Ascending aorta (tissue), 2 donors: Measurements from ENCODE around the gene ZNF470. TPM values are rescaled to one million over a fixed set of nuclear protein-coding genes. Genes with fewer than 3 reads are reported as not detected.

ENCODE experiments used
- DNase-seq, 2 donors: peaks; one replicate each; pipeline ENCODE4 v3.0.0-alpha.2; 2019; ENCODE audit warnings: low spot score in 2 of 2
- H3K27ac ChIP-seq, 2 donors: fragments of 200-600 bp; sonication (generic); one replicate each; pipeline ENCODE4 v1.5.1; 2016 to 2017; ENCODE audit warnings: mild to moderate bottlenecking in 1 of 2
- H3K27me3 ChIP-seq: fragments of 200-600 bp; sonication (generic); one replicate; pipeline ENCODE4 v1.5.1; 2017
- H3K36me3 ChIP-seq, 2 donors: fragments of 200-600 bp; sonication (generic); one replicate each; pipeline ENCODE4 v1.5.1; 2016
- H3K4me1 ChIP-seq, 2 donors: fragments of 200-600 bp; sonication (generic); one replicate each; pipeline ENCODE4 v1.5.1; 2016 to 2017; ENCODE audit warnings: mild to moderate bottlenecking in 1 of 2
- H3K4me3 ChIP-seq, 2 donors: fragments of 200-600 bp; sonication (generic); one replicate each; pipeline ENCODE4 v1.5.1; 2016 to 2017; ENCODE audit warnings: mild to moderate bottlenecking in 1 of 2
- H3K9me3 ChIP-seq, 2 donors: fragments of 200-600 bp; sonication (generic); one replicate each; pipeline ENCODE4 v1.5.1; 2016
- intact Hi-C: fragments of 100-400 bp; cut with DNase I; formaldehyde crosslinking; loops from one replicate; pipeline ENCODE4 v1.15.1; 2023
- total RNA-seq: library from RNA; depleted of rRNA; stranded (reverse); fragments of >200 nt; gene quantifications from one replicate; pipeline ENCODE4 v1.1.0, GENCODE V29; 2016
- TF ChIP-seq, protein P1 (sequence below), 3 experiments: fragments of 200-600 bp in 2 of 3; fragments of 450-650 bp in 1 of 3; sonication (generic) in 2 of 3; IDR thresholded peaks; one replicate each; pipeline ENCODE4 v1.5.1; 2016 to 2019; ENCODE audit warnings: antibody characterized with exemption in 3 of 3, mild to moderate bottlenecking in 1 of 3, moderate library complexity in 1 of 3

The ZNF470 gene
- total RNA-seq, 1 donor from 2014 or later: 0.21 TPM

DNA sequence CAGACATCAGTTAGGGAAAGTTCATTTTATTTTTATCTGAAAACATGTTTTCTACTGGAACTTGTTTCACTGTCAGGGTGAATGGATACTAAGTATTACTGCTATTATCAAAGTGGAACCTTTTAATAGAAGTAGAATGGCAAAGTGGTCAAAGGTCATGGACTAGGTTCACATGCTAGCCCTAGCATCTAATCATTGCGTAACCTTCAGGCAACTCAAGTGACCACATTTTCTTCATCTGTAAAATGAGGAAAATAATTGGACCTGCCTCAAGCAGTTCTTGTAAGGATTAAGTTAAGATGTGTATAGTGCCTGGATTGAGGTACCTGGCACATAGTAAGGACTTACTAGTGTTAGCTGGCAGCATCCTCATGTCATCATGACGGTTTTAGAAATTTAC lies 23.5 kb upstream of the ZNF470 start:
- Histone ChIP-seq H3K4me3 (no peak overlapping the region), H3K27ac (no peak overlapping the region), H3K9me3 (peaks cover 66 to 93% of the 10 kb centered on the region in 2 donors), H3K36me3 (peaks cover 60 to 88% of the 10 kb centered on the region in 2 donors), H3K4me1 (peaks cover 0 to 7% of the 10 kb centered on the region in 2 donors), H3K27me3 (no peaks in the 10 kb centered on the region)
- DNase-seq: no peak
- intact Hi-C loops: no loop called here
- TF ChIP-seq, protein P1, sequence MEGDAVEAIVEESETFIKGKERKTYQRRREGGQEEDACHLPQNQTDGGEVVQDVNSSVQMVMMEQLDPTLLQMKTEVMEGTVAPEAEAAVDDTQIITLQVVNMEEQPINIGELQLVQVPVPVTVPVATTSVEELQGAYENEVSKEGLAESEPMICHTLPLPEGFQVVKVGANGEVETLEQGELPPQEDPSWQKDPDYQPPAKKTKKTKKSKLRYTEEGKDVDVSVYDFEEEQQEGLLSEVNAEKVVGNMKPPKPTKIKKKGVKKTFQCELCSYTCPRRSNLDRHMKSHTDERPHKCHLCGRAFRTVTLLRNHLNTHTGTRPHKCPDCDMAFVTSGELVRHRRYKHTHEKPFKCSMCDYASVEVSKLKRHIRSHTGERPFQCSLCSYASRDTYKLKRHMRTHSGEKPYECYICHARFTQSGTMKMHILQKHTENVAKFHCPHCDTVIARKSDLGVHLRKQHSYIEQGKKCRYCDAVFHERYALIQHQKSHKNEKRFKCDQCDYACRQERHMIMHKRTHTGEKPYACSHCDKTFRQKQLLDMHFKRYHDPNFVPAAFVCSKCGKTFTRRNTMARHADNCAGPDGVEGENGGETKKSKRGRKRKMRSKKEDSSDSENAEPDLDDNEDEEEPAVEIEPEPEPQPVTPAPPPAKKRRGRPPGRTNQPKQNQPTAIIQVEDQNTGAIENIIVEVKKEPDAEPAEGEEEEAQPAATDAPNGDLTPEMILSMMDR (IDR thresholded peaks at IDR 0.05): no peak

DNA sequence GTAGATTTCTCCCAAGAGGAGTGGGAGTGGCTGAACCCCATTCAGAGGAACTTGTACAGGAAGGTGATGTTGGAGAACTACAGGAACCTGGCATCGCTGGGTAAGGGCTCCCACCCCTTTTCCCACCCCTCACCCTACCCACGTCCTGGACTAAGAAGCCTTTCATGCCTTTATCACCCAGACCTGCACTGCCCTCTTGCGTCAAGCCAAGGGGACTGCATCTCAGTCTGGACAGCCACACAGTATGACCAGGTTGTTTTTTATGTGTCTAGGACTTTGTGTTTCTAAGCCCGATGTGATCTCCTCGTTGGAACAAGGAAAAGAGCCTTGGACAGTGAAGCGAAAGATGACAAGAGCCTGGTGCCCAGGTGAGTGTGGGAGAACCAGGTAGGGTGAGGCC lies 19.7 kb upstream of the ZNF470 start:
- Histone ChIP-seq H3K4me1 (no peaks in the 10 kb centered on the region), H3K27ac (no peak overlapping the region), H3K36me3 (peaks cover 72 to 98% of the 10 kb centered on the region in 2 donors), H3K4me3 (no peak overlapping the region), H3K27me3 (no peaks in the 10 kb centered on the region), H3K9me3 (peaks cover 85 to 97% of the 10 kb centered on the region in 2 donors)
- TF ChIP-seq, protein P1 (IDR thresholded peaks at IDR 0.05): no peak
- DNase-seq: no peak
- intact Hi-C loops: no loop called here

DNA sequence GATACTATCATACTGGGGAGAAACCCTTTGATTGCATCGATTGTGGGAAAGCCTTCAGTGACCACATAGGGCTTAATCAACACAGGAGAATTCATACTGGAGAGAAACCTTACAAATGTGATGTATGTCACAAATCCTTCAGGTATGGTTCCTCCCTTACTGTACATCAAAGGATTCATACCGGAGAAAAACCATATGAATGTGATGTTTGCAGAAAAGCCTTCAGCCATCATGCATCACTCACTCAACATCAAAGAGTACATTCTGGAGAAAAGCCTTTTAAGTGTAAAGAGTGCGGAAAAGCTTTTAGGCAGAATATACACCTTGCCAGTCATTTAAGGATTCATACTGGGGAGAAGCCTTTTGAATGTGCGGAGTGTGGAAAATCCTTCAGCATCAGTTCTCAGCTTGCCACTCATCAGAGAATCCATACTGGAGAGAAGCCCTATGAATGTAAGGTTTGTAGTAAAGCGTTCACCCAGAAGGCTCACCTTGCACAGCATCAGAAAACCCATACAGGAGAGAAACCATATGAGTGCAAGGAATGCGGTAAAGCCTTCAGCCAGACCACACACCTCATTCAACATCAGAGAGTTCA lies 12.9 kb upstream of the ZNF470 start:
- H3K4me3 ChIP-seq: no peak overlapping the region
- H3K9me3 ChIP-seq: peaks cover 89 to 100% of the 10 kb centered on the region in 2 donors
- no peaks in the 10 kb centered on the region for H3K27me3 ChIP-seq
- intact Hi-C loops: no loop called here
- H3K27ac ChIP-seq: no peak overlapping the region
- DNase-seq: no peak
- TF ChIP-seq, protein P1 (IDR thresholded peaks at IDR 0.05): no peak
- no peaks in the 10 kb centered on the region for H3K4me1 ChIP-seq
- peaks cover 46 to 57% of the 10 kb centered on the region in 2 donors for H3K36me3 ChIP-seq

DNA sequence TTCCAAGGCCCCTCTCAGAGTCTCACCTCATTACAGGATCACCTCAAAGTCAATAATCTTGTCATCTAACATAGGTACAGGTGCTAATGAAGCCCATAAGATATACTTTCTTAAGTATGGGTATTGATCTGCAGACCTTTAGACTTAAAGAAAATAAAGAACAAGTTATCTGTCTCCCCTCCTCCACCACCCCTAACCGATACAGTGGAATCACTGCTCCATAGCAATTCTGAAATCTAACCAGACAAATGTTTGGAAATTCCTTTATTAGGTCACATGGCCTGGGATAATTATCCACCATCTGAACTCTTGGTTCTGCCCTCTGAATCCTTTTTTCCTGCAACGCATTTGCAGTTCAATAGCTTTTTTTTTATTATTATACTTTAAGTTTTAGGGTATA lies 4.5 kb upstream of the ZNF470 start:
- Histone ChIP-seq H3K4me1 (no peaks in the 10 kb centered on the region), H3K27me3 (no peaks in the 10 kb centered on the region), H3K9me3 (peaks cover 72 to 86% of the 10 kb centered on the region in 2 donors), H3K27ac (no peak overlapping the region), H3K4me3 (no peak overlapping the region), H3K36me3 (peaks cover 0 to 4% of the 10 kb centered on the region in 2 donors)
- TF ChIP-seq, protein P1 (IDR thresholded peaks at IDR 0.05): no peak
- intact Hi-C loops: loop anchor here (10.0 kb wide), 1 partner anchor 158 kb away; the partner anchor contains the start of gene ZNF583
- DNase-seq: no peak

DNA sequence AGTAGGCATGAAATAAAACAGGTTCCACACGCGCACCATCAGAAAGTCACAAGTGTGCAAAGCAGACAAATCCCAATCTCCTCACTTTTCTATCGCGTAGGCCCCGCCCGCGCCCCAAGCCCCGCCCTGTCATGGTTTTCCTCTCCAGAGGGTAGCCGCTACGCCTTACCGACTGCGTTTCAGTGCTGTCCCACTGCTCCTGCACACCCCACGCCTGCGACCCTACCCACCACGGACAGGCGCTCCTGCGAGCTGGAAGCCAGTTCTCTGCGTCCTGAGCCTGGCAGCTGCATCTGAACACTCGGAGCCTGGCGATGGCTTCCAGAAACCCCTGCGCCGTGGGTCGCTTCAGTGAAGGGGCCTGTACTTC lies 379 bp upstream of the ZNF470 start:
- Histone ChIP-seq H3K27me3 (no peaks in the 10 kb centered on the region), H3K4me3 (peak overlapping the region; percentile 82 to 90), H3K27ac (peak overlapping the region; percentile 76 to 80), H3K9me3 (peaks cover 54 to 83% of the 10 kb centered on the region in 2 donors), H3K36me3 (peaks cover 31 to 33% of the 10 kb centered on the region in 2 donors), H3K4me1 (peaks cover 0 to 4% of the 10 kb centered on the region in 2 donors)
- TF ChIP-seq, protein P1 (IDR thresholded peaks at IDR 0.05): no peak
- intact Hi-C loops: loop anchor here (1.0 to 10.0 kb wide), 4 partner anchors 28 to 162 kb away; partner anchors contain the start of genes ZFP28, ZNF471, ZNF583 and ZNF71
- peak in 1 of 2 donors; percentile 68 for DNase-seq
